Glomerular visceral epithelial cell (primary cell): ENCODE results near the gene TMEM121B.

Source experiments
- DNase-seq: peaks from one replicate; pipeline ENCODE4 v3.0.0-alpha.2; 2016; ENCODE audit errors: extremely low spot score

Gene TMEM121B

GRCh38 chr22:17091851-17092250 is 29.3 kb downstream of the TMEM121B start:
- DNase-seq = no peak

GRCh38 chr22:17090550-17090949 is 30.6 kb downstream of the TMEM121B start:
- DNase-seq = no peak

- peak; percentile 84 for DNase-seq
Observed at GRCh38 chr22:17087498-17088131, 33.5 kb downstream of the TMEM121B start.

- DNase-seq = no peak
Observed at GRCh38 chr22:17086788-17087497, 34.2 kb downstream of the TMEM121B start.

DNA sequence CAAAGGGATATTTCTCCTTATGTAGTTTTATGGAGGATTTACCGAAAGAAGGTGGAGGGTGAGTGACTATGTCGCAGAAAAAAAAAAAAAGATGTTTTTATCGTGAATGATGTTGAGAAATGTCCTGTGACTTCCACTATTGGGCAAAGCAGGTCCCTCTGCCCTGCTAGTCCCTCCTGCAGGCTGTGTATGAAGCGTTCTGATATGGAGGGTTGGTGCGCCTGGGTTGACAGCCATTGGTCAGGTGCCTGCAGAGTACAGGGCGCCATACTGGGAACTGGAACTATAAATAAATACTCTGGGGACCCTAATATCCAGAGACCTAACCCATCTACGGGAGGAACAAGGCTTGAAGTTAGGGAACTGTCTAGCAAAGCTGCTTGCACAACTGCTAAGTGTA is 34.9 kb downstream of the TMEM121B start:
- no peak for DNase-seq

DNA sequence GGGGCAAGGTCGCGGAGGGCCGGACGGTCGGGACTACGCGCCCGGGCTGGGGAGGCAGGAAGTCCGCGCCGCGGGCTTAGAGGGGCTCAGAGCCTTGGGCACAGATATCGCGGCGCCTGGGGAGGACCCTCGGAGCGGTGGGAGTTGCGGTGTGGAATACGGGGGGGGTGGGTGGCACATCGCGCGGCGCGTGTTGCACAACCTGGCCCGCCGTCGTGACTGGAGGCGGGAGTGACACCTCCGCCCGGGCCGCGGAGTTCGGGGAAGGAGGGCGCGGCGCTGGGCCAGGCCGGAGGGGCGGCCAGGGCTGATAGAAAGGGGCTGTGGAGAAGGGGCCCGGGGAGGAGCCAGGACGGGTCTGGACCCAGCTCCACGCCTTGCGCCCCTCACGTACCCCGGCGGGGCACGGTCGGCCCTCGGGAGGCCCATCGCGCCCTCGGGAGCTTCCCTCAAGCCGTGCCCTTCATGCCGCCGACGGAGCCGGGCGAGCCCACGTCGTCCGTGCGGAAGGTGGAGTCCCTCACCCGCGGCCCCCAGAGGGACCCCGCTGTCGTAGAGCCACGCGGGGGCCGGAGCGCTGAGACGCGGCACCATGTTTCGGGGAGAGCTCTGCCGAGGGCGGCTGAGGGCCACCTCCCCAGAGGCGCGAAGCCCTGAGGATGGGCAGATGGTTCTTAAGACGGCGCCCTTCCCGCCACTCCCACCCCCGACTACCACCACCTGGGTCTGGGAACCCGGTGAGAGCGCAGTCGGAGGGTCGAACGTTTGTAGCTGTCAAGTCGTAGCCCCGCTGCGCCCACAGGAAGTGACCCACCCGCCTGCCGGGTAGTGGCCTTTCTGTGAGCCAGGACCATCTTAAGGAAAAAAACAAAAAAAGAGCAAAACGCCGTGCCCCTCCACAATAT is 35.6 kb downstream of the TMEM121B start:
- DNase-seq = no peak

DNA sequence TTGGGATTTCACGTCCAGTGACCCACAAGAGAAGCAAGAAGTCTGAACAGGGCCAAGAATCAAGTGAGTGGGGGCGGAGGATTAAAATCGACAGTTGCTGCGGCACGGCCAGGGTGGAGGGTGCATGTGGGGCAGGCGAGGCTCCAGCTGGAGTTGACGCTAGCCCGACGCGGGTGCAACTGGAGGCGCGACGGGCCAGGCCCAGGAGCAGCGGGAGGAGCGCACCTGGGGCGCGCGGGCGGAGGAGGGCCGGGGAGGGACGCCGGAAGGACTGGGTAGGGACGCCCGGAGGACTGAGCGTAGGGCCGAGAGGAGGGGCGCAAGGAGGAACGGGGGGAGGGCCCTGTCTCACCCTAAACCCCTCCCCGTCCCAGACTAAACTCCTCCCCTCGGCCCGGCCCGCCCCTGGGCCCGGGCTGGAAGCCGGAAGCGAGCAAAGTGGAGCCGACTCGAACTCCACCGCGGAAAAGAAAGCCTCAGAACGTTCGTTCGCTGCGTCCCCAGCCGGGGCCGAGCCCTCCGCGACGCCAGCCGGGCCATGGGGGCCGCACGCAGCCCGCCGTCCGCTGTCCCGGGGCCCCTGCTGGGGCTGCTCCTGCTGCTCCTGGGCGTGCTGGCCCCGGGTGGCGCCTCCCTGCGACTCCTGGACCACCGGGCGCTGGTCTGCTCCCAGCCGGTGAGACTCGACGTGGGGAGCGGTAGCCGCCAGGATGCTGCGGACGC is 36.4 kb downstream of the TMEM121B start, which contains the start of gene IL17RA:
Gene IL17RA (plus strand): TSS at position 447 of the 723 bp plus-strand sequence. CDS start 92 bp downstream, at position 539.
- DNase-seq = peak; percentile 89

DNA sequence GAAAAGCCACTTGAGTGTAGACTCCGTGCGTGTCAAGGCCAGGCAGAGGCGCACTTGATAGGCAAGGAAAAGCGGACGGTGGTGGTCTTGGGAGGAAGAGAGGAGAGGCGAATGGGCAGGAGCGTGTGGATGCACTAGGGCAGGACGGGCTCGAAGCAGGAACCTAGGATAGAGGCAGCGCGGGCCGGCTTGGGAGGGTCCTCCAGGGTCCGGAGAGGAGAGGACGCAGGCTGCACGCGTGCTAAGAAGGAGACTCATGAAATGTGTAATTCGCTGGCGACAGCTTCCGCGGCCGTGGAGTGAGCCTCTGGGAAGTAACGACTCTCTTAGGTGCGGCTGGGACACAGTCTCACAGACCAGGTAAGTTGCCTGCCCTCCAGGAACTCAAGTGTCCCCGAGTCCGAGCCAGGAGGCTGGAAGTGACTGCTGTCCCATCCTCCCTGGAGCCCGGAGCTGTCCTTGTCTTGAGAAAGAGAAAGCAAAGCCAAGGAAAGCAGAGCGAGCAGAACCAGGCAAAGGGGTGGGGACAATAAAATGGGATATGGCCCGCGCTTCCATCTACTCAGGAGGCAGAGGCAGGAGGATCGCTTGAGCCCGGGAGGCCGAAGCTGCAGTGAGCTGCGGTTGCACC is 37.2 kb downstream of the TMEM121B start:
- DNase-seq = no peak

GRCh38 chr22:17083255-17083654 is 37.9 kb downstream of the TMEM121B start:
- DNase-seq = no peak

GRCh38 chr22:17079572-17079971 is 41.6 kb downstream of the TMEM121B start:
- DNase-seq = no peak

DNA sequence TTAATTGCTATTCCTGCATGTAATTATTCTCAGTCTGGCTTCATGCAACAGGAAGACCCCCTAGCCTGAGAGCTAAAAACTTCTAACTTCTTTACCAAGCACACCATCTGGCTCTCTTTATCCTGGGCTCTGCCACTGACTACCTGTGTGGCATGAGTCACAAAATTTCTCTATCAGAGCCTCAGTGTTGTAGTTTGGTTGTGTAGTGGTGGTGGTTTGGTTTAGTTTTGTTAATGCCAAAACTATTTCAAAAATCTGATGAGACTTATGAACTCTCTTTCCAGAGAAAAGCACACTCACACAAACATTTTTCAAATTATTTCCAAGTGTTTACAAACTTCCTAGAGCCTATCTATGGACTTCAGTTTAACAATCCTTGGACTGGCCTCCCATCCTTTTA is 43.9 kb downstream of the TMEM121B start:
- DNase-seq = peak; percentile 50

DNA sequence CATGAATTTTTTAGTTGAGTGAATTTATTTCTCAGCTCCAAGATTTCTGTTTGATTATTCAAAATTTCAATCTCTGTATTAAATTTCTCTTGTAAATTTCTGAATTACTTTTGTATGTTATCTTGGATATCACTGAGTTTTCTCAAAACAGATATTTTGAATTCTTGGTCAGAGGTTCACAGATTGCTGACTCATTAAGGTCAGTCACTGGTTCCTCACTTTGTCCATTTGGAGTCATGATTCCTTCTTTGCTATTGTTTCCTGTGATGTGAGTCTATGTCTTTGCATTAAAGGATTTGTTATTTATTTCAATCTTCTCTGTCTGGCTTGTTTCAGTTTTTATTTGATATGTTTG is 46.5 kb downstream of the TMEM121B start:
- DNase-seq = no peak

DNA sequence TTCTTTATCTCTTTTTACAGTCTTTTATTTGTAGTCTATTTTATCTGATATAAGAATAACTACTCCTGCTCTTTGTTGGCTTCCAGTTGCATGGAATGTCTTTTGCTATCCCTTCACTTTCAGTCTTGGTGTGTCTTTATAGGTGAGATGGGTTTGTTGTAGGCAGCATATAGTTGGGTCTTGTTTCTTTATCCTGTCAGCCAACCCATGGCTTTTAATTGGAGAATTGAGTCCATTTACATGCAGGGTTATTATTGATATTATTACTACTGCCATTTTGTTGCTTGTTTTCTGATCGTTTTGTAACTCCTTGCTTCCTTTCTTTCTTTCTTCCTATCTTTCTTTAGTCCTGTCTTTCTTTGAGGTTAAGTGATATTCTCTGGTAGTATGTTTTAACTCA is 48.3 kb downstream of the TMEM121B start:
- no peak for DNase-seq
